Measurements from ENCODE around the gene HIGD1A. TPM values are rescaled to one million over a fixed set of nuclear protein-coding genes. Genes with fewer than 3 reads are reported as not detected.

HIGD1A gene
- polyA plus RNA-seq, 3 donors, result 132 to 145 (median 136) TPM

DNA sequence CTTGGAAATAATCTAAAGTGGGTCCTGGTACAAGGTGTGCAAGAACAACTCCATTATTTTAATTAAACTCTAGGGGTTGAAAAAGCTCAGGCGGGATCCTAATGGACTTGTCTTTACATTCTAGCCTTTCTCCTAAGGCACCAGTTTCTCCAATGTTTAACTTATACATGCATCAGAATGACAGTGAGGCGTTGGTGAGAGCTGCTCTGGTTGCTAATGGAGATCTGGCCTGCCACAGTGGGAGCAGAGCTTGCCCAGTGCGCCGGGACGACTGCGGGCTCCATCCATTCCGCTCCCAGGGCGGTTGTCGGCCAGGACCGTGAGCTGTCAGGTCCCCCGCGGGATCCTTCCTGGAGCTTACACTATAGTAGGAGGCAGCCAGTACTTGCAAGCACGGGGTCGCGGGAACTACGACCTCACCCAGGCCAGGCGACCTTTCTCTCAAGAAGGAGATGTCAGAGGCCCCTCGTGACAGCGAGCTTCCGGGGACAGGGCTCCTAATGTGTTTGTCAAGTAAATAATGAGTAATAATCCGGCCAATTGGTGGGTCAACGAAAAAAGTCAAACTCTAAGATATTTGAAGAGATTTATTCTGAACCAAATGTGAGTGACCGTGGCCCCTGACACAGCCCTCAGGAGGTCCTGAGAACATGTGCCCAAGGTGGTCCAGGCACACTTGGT is 991 bp upstream of the HIGD1A start:
- DNase-seq, result no peak

DNA sequence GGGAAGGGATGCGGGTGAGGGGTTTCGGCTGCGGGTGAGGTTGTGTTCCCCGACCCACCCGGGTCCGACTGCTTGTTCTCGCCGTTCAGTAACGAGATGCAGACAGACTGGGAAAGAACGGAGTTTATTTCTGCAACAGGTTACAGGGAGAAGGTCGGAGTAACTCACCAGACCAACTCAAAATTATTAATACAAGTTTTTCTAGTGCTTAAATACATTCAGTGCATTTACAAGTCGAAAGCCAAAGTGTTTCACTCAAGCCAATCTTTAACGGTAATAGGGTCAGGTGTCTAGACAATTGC is 492 bp upstream of the HIGD1A start:
- no peak for DNase-seq

DNA sequence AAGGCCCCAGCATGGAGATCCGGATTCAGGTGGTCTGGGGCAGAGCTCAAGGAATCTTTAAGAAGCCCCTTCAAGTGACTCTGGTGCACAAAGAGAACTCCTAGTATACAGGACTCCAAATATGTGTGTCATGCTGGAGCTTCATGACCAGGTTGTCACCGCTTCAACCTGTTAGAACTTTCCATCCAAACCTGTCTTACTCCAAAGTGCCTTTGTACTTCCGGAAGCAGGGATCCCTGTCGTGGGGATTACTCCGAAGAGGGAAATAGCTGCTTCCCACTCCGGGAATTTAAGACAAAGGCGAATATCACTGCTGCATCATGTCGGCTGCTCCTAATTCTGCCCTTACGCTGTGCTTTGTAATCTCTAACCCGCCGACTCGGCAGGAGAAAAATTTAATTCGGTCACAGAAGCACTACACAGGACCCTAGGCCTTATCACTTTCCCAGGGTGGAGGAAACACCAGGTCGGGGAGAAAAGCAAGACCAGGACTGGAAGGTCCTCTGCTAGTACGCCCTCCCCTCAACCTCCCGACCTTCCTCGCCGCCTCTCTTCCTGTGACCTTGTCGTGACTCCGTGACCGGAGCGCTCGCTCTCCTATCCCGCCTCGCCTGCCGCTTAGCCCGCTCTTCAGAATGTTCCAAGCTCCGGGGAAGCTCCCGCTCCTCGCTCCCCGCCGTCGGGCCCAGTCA is 730 bp downstream of the HIGD1A start:
- no peak for DNase-seq

DNA sequence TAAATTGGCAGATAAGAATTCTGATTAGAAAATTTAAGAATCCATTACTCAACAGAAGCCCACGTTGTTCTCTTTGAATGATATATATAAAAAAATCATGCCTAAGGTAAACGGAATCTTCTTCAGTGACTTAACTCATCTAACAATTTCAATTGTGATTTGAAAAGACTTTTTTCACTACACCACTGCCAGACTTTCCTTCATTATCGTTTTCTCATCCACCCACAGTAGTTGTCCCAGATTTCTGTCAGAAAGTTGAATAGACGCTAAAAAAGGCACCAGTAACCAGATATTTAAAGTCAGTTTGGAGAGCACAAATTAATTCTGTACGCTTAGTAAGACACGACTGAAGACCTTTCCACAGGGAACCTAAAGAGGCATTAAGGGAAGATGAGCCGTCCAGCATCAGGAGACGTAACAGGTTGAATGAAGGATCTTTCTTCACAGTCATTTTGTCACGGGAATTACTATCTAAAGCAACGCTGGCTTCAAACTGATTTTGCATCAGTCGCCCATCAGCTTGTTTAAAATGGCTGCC is 1.3 kb downstream of the HIGD1A start:
- DNase-seq, result no peak

DNA sequence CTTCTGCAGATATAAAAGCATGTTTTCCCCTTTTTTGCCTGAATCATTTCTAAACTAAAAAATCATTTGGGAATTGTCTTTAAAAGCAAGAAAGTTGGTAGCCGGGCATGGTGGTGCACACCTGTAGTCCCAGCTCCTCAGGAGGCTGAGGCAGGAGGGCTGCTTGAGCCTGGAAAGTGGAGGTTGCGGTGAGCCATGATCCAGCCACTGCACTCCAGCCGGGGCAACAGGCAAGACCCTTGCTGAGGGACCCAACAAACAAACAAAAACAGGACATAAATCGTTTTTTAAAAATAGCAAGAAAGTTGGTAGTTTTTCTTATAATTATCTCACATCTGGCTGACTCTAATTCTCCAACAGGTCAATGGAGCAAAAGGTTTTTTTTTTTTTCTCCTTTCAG is 2.5 kb downstream of the HIGD1A start:
- DNase-seq, result no peak

DNA sequence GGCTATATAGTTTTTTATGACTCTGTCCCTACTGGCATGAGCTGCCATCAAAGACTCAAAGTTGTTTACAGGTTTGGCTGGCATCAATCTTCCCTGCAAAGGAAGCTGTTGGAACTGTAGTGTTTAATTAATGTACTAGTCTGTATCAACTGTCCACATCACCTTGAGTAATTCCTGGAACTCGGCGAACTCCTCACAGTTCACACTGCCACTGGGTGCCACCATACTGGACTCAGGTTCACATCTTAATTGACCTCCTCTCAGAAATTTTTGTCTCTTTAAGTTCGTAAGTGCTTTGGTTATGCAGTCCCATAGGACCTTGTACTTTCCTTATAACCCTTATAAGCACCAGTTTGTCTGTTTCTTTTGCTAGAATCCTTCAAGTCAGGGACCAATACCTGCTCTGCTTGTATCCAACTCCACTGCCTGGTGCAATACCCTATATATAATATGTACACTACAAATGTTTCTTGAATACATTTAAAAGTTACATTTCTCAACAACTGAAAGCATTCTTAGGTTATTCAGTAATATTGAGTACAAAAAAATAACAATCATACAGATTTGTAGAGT is 3.2 kb downstream of the HIGD1A start:
- DNase-seq, result no peak

DNA sequence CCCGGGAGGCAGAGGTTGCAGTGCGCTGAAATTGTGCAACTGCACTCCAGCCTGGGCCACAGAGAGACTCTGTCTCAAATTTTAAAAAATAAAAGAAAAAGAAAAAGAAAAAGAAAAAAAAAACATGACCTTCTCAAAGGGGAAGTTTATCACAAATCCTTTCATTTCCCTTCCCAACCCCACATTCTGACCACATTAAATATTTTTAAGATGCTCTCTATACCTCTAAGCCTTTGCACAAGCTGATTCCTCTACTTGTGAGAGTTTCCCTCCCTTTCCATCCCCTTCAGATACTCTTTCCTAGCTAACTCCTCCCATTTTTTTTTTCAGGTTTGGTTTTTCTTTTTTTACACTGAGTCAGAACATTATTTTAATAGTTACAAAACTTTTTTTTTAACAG is 4.0 kb downstream of the HIGD1A start:
- DNase-seq, result no peak

DNA sequence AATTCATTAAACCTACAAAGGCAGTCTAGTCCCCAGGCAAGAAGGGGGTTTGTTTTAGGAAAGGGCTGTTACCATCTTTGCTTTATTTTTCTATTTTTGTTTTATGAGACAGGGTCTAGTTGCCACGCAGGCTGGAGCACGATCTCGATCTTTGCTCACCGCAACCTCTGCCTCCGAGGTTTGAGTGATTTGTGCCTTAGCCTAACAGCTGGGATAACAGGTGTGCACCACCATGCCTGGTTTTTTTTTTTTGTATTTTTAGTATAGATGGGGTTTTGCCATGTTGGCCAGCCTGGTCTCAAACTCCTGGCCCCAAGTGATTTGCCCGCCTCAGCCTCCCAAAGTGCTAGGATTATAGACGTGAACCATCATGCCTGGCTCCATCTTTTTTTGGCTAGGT is 4.9 kb downstream of the HIGD1A start:
- DNase-seq, result no peak

DNA sequence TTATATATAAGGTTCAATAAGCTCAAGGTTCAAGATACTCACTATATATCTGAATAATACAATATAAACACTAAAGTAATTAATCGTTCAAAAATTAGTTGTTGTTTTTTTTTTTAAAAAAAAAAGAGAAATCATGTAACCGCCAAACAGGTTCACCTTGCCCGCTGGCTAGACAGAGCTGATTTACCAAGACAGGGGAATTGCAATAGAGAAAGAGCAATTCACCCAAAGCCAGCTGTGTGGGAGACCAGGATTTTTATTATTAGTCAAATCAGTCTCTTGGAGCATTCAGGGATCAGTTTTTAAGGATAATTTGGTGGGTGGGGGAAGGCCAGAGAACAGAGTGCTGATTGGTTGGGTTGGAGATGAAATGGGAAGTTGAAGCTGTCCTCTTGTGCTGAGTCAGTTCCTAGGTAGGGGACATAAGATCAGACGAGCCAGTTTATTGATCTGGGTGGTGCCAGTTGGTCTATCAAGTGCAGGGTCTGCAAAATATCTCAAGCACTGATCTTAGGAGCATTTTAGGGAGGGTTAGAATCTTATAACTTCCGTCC is 7.9 kb downstream of the HIGD1A start:
- no peak for DNase-seq

DNA sequence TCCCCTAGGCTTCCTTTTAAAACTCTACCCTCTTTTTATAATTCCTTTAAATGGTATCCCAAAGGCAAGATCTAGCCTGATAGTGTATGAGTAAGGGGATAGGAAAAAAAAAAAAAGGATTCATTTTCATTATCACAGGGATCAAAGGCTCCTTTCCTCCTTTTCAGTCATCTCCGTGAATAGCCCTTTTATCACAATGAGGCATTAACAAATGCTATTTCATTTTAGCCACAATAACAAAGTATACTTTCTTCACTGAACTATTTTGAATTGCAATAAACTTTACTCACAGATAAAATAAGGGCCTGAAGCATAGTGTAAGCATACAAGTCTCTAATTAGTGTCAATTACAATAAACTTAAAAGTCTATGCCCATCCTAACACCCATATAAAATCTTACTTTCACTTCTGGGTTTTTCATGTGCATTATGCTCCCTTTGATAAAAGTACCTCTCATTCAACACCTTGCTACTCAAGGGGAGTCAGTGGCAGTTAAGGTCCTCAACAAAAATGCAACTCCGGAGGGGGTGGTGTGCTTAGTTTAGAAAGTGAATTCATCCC is 8.6 kb downstream of the HIGD1A start:
- DNase-seq, result no peak

DNA sequence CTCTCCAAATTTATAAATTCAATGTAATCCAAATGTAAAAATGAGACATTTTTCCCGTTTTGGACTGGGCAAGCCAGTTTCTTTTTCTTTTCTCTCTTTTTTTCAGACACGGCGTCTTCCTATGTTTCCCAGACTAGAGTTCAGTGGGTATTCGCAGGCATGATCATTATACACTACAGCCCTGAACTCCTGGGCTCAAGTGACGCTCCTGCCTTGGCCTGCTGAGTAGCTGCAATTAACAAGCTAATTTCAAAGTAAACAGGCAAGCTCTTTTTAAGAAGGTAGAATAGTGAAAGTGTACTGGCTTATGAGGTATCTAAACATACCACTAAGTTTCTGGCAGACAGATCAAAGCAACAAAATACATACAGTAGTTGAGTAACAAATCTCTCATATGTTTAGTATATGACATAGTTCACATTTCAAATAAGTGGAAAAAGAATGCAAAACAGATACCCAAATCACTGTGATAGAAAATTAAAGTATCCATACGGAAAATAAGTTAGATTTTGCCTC is 13.5 kb downstream of the HIGD1A start:
- no peak for DNase-seq

DNA sequence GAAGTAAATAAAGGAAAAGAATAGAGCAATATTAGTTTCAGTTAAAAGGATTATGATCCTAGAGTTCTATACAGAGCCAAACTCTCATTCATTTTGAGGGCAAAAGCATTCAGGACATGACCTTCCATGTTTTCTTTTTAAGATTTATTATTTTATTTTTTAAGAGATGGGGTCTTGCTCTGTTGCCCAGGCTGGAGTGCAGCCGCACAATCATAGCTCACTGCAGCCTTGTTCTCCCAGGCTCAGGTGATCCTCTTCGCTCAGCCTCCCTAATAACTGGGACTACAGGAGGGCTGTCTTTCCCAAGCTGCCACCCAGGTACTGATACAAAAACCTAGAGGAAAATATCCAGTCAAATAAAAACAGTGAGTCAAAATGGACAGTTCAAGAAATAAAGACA is 17.7 kb downstream of the HIGD1A start:
- no peak for DNase-seq

DNA sequence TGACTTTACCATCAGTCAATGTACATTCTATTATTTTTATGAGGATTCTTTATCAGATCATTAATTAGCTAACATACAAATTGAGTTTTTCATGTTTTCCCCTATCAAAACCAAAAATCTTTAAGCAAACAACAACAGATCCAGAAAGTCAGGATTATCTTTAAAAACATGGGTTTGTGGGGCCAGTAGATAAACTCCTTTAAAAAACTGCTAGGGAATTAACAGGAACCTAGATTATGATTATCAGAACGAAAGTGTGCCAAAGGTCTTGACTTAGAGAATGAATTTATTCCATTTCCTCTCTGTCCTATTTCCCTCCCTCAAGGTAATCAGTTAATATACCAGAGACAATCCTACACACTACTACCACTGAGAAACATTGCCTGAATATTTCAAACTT is 18.1 kb downstream of the HIGD1A start:
- DNase-seq, result no peak

DNA sequence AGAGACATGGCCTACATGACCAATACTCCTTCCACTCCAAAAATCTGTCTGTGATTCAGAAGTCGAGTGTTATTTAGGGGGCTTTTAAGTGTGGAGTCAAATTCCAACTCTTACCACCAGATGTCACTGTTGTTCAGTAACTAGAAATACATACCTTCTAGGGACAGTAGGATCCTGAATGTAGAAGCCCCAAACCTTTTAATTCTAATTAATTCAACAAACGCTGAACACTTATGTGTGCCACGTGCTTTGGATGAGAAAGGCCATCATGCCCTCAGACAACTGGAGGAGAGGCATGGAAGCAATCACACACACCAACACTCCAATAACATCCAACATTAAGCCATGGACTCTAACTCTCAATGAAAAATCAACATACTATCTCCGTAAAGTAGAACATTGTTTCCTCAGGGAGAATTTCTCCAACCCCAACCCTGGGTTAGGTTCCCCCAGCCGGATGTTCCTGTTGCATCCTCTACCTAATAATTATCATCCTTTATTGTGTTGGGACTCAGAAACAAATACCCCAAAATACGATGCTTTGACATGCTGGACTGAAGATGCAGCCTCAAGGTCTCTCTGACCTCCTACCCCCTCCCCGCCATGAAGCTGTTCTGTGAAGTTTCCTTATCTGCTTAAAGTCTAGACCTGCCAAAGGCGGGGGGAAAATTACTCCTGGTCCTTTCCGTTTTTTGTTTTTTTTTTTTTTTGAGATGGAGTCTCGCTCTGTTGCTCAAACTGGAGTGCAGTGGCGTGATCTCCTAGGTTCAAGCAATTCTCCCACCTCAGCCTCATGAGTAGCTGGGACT is 23.2 kb downstream of the HIGD1A start:
- peak; percentile 78 for DNase-seq

DNA sequence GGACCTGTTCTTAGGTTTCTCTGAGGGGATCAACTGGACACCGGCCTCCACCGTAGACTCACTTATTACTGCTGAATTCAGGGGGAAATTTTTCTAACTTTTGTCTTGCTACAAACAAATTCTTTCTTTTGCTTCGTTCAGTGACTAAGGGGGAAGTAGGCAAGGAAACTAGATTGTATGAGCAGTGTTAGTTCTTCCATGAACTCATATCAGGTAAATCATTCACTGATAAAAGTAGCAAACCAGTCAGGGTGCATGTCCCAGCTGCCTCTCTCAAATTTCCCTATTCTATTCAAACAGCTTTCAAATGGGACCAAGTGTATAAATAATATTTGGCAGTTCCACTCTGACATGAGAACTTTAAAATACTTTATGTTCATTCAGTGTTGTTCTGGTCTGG is 23.9 kb downstream of the HIGD1A start:
- DNase-seq, result no peak

DNA sequence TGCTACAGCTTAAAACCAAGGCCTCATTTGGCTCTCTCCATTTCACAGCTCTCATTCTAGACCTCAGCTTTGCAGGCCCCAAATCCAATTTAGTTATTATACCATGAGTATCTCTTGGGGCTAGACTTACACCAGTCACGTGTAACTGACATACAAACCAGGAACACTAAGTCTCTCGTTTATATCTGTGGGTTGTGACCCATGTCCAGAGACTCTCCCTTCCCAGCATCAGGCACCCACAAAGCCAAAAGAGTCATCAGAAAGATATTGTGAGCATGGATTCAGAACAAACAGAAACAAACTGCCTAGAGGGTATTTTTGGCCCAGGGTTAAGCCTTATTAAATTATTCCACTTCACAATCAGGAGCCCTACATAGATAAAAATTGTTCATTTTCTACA is 25.6 kb downstream of the HIGD1A start:
- no peak for DNase-seq

DNA sequence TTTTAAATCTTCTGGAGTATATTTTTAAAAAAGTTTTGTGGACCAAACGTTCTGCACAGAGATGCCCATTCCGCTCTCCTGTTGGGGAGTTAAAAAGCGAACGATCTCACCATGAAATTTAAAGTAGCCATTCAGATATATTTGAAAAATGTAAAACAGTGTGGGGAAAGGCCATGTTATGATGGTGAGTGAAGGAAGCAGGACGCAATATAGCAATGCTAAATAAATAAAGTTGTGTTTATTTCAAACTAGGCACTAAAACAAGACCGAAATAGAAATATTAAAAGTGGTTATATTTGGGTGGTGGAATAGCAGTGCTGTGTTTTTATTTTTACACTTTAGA is 30.9 kb downstream of the HIGD1A start:
- DNase-seq, result no peak

DNA sequence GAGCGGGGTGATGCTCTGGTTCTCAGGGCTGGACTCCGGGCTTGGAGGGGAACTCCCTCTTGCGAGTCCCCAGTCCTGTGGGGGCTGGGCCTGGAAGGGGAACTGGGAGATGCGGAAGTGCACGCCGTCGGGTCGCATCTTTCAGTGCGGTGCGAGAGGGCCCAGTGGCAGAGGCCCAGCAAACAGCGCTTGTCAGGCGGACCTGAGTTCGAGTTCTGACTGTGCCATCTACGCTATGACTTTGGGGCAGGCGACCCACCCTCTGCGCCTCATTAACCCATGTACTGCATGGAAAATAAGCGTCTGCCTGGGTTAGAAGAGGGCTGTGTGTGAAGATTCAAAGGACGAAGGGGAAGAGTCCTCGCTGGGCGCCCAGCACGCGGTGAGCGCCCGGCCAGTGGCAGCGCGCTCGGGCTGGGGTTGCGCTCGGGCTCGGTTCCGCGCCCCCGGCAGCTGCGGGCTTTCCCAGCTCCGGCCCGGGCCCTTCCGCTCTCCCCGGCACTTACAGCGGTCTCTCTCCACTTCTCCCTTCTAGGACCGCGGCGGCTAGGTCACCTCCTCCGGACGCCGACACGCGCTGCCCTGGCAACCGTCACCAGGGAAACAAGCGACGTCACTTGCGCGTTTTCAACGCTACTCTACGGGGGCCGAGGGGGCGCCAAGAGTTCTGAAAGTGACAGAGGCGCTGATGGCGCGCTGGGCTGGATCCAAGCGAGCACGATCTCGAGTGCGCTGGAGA is 31.5 kb downstream of the HIGD1A start, which contains the start of gene CCDC13:
CCDC13 (minus strand) TSS at position 584 of the 739 bp plus-strand sequence. CDS start 14,908 bp downstream, outside the sequence.
- DNase-seq, result peak; percentile 97

DNA sequence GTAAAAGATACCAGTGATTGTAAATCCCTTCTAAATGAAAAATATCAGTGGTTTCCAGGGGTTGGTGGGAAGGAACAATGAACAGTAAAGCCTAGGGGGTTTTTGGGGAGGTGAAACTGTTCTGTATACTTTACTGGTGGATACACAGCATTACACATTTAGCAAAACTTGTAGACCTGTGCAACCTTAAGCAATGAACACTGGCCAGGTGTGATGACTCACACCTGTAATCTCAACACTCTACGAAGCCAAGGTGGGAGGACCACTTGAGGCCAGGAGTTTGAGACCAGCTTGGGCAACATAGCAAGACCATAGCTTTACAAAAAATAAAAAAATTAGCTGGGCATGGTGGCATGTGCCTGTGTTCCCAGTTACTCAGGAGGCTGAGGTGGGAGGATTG is 33.0 kb downstream of the HIGD1A start:
- no peak for DNase-seq

DNA sequence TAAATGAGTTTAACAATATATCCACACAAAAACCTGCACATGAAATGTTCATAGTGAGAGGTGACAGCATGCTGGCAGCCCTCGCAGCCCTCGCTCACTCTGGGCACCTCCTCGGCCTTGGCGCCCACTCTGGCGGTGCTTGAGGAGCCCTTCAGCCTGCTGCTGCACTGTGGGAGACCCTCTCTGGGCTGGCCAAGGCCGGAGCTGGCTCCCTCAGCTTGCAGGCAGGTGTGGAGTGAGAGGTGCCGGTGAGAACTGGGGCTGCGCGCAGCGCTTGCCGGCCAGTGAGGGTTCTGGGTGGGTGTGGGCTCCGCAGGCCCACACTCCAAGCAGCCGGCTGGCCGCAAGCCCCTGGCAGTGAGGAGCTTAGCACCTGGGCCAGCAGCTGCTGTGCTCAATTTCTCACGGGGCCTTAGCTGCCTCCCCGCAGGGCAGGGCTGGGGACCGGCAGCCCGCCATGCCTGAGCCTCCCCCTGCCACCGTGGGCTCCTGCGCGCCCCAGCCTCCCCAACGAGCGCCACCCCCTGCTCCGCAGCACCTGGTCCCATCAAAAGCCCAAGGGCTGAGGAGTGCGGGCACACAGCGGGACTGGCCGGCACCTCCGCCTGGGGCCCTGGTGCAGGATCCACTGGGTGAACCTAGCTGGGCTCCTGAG is 34.7 kb downstream of the HIGD1A start:
- no peak for DNase-seq

Measured in renal pelvis (tissue), 4 donors.